NOMO-1 treated with dmso at 0.1 percent for 144 hours (cell line): Measurements from ENCODE around the gene FHIP2A.
"Not testable (repeated sequence)": the region's sequence is repeated elsewhere in the genome, so short reads cannot be mapped to it uniquely, and the experiment has no call there.

Experiments
- DNase-seq: peaks from one replicate; lab custom pipeline; 2025; ENCODE audit not compliant: unreplicated experiment; lab: John Stamatoyannopoulos, UW

FHIP2A gene

GRCh38 chr10:114821293-114821914 lies at the start of gene FHIP2A:
Gene FHIP2A, plus strand, starts transcription at chr10:114821780. Its CDS starts 299 bp downstream, at chr10:114822079.
- peak; percentile 63 for DNase-seq

GRCh38 chr10:114772496-114773196 lies 48.9 kb upstream of the FHIP2A start:
- DNase-seq = no peak

GRCh38 chr10:114773197-114773532 lies 48.4 kb upstream of the FHIP2A start:
- DNase-seq = no peak

GRCh38 chr10:114775082-114775481 lies 46.5 kb upstream of the FHIP2A start:
- not testable (repeated sequence) for DNase-seq

GRCh38 chr10:114777415-114777814 lies 44.2 kb upstream of the FHIP2A start:
- no peak for DNase-seq

- DNase-seq = no peak
Measured at GRCh38 chr10:114779803-114780576, 41.6 kb upstream of the FHIP2A start.

- DNase-seq = no peak
Measured at GRCh38 chr10:114780577-114781184, 40.9 kb upstream of the FHIP2A start.

- no peak for DNase-seq
Measured at GRCh38 chr10:114782666-114783065, 38.9 kb upstream of the FHIP2A start.

- no peak for DNase-seq
Measured at GRCh38 chr10:114783686-114784085, 37.9 kb upstream of the FHIP2A start.

GRCh38 chr10:114786492-114786891 lies 35.1 kb upstream of the FHIP2A start:
- peak; percentile 14 for DNase-seq

GRCh38 chr10:114787131-114787530 lies 34.4 kb upstream of the FHIP2A start:
- not testable (repeated sequence) for DNase-seq

- no peak for DNase-seq
Measured at GRCh38 chr10:114791768-114792167, 29.8 kb upstream of the FHIP2A start.

- no peak for DNase-seq
Measured at GRCh38 chr10:114795039-114795438, 26.5 kb upstream of the FHIP2A start.

- no peak for DNase-seq
Measured at GRCh38 chr10:114800361-114800760, 21.2 kb upstream of the FHIP2A start.

- no peak for DNase-seq
Measured at GRCh38 chr10:114801411-114801813, 20.2 kb upstream of the FHIP2A start.

GRCh38 chr10:114802177-114802576 lies 19.4 kb upstream of the FHIP2A start:
- DNase-seq = no peak

- DNase-seq = no peak
Measured at GRCh38 chr10:114806562-114807391, 14.8 kb upstream of the FHIP2A start.

GRCh38 chr10:114808982-114809381 lies 12.6 kb upstream of the FHIP2A start:
- no peak for DNase-seq

GRCh38 chr10:114810926-114811325 lies 10.7 kb upstream of the FHIP2A start:
- DNase-seq = no peak

GRCh38 chr10:114811862-114812261 lies 9.7 kb upstream of the FHIP2A start:
- no peak for DNase-seq

- DNase-seq = no peak
Measured at GRCh38 chr10:114815791-114816190, 5.8 kb upstream of the FHIP2A start.
